OCI-LY1 (cell line): ENCODE results near the gene CNGA2.

Source experiments
- H2AFZ ChIP-seq: fragments of 200-600 bp; sonication (generic), shearing (Covaris generic); 2 replicates; pipeline ENCODE4 v1.6.0; 2014; ENCODE audit warnings: antibody characterized with exemption, mild to moderate bottlenecking, low read length
- H3F3A ChIP-seq: fragments of 200-600 bp; sonication (generic), shearing (Covaris generic); 2 replicates; pipeline ENCODE4 v1.6.0; 2014; ENCODE audit warnings: mild to moderate bottlenecking, antibody characterized with exemption, low read length, moderate library complexity; ENCODE audit not compliant: insufficient read depth
- H3K27ac ChIP-seq: fragments of 200-600 bp; sonication (generic); 2 replicates; pipeline ENCODE4 v1.5.1; 2014; ENCODE audit warnings: low read length, mixed run types, mild to moderate bottlenecking, low read depth; ENCODE audit not compliant: poor library complexity, severe bottlenecking
- H3K27me3 ChIP-seq: fragments of 200-600 bp; sonication (generic); 2 replicates; pipeline ENCODE4 v1.6.0; 2014; ENCODE audit warnings: antibody characterized with exemption, mild to moderate bottlenecking, low read length, moderate library complexity; ENCODE audit not compliant: insufficient read depth
- H3K36me3 ChIP-seq: fragments of 200-600 bp; sonication (generic); 2 replicates; pipeline ENCODE4 v1.6.1; 2014; ENCODE audit warnings: mild to moderate bottlenecking, antibody characterized with exemption, low read length, moderate library complexity, mixed read lengths; ENCODE audit not compliant: insufficient read depth
- H3K4me1 ChIP-seq: fragments of 200-600 bp; sonication (generic); 2 replicates; pipeline ENCODE4 v1.5.1; 2014; ENCODE audit warnings: mild to moderate bottlenecking, low read length, moderate library complexity; ENCODE audit not compliant: insufficient read depth, severe bottlenecking
- H3K4me2 ChIP-seq: fragments of 200-600 bp; sonication (generic), shearing (Covaris generic); 2 replicates; pipeline ENCODE4 v1.6.1; 2014; ENCODE audit warnings: low read length
- H3K4me3 ChIP-seq: fragments of 200-600 bp; sonication (generic); 2 replicates; pipeline ENCODE4 v1.5.1; 2014; ENCODE audit warnings: low read length, low read depth, mild to moderate bottlenecking, mixed read lengths; ENCODE audit not compliant: poor library complexity, severe bottlenecking
- H3K79me2 ChIP-seq: fragments of 200-600 bp; shearing (Covaris generic); 2 replicates; pipeline ENCODE4 v1.6.1; 2016; ENCODE audit warnings: mixed run types, low read length, mixed read lengths; ENCODE audit not compliant: insufficient read depth
- H3K9ac ChIP-seq: fragments of 200-600 bp; sonication (generic), shearing (Covaris generic); 2 replicates; pipeline ENCODE4 v1.6.1; 2014; ENCODE audit warnings: mild to moderate bottlenecking, low read length, mixed read lengths
- H3K9me2 ChIP-seq: fragments of 200-600 bp; sonication (generic), shearing (Covaris generic); 2 replicates; pipeline ENCODE4 v1.6.1; 2014; ENCODE audit warnings: low read depth, mild to moderate bottlenecking, low read length, mixed read lengths
- H3K9me3 ChIP-seq: fragments of 200-600 bp; shearing (Covaris generic); 2 replicates; pipeline ENCODE4 v1.6.1; 2014; ENCODE audit warnings: low read length, mixed read lengths
- H4K20me1 ChIP-seq: fragments of 200-600 bp; sonication (generic), shearing (Covaris generic); 2 replicates; pipeline ENCODE4 v1.6.0; 2016; ENCODE audit warnings: mild to moderate bottlenecking, low read length; ENCODE audit not compliant: insufficient read depth
- CTCF ChIP-seq: fragments of 200-600 bp; sonication (generic), shearing (Covaris generic); IDR thresholded peaks from 2 replicates; pipeline ENCODE4 v1.5.1; 2017; ENCODE audit warnings: mild to moderate bottlenecking, antibody characterized with exemption, low read length, moderate library complexity, mixed read lengths
- EZH2 ChIP-seq: fragments of 200-600 bp; sonication (generic), shearing (Covaris generic); IDR thresholded peaks from 2 replicates; pipeline ENCODE4 v1.8.0; 2017; ENCODE audit warnings: borderline replicate concordance, mixed run types, mild to moderate bottlenecking, antibody characterized with exemption, low read length, moderate library complexity, mixed read lengths

CNGA2 gene

GRCh38 chrX:151725338-151725614 is 9.3 kb upstream of the CNGA2 start:
- Histone ChIP-seq H3K27ac (no peak overlapping the region), H3K9me2 (no peaks in the 10 kb centered on the region), H4K20me1 (no peaks in the 10 kb centered on the region), H3F3A (no peaks in the 10 kb centered on the region), H3K79me2 (no peaks in the 10 kb centered on the region), H3K4me2 (no peak overlapping the region), H3K4me1 (no peaks in the 10 kb centered on the region), H2AFZ (no peak overlapping the region), H3K27me3 (no peaks in the 10 kb centered on the region), H3K9me3 (no peaks in the 10 kb centered on the region), H3K9ac (no peak overlapping the region), H3K4me3 (no peak overlapping the region), H3K36me3 (no peaks in the 10 kb centered on the region)
- TF ChIP-seq EZH2 (no peak), CTCF (no peak)

- Histone ChIP-seq H3K9me3 (no peaks in the 10 kb centered on the region), H4K20me1 (no peaks in the 10 kb centered on the region), H3K79me2 (no peaks in the 10 kb centered on the region), H3K4me1 (no peaks in the 10 kb centered on the region), H2AFZ (no peak overlapping the region), H3K27ac (no peak overlapping the region), H3K9me2 (no peaks in the 10 kb centered on the region), H3F3A (no peaks in the 10 kb centered on the region), H3K4me3 (no peak overlapping the region), H3K4me2 (no peak overlapping the region), H3K9ac (no peak overlapping the region), H3K36me3 (no peaks in the 10 kb centered on the region), H3K27me3 (no peaks in the 10 kb centered on the region)
- TF ChIP-seq EZH2 (no peak), CTCF (no peak)
Observed at GRCh38 chrX:151726751-151727150, 7.8 kb upstream of the CNGA2 start.

- H3K9ac ChIP-seq, result no peak overlapping the region
- no peak overlapping the region for H3K27ac ChIP-seq
- no peak overlapping the region for H2AFZ ChIP-seq
- no peaks in the 10 kb centered on the region for H3K9me3 ChIP-seq
- H3K4me2 ChIP-seq, result no peak overlapping the region
- no peaks in the 10 kb centered on the region for H3K36me3 ChIP-seq
- no peaks in the 10 kb centered on the region for H3F3A ChIP-seq
- no peaks in the 10 kb centered on the region for H3K4me1 ChIP-seq
- TF ChIP-seq CTCF (no peak), EZH2 (no peak)
- H3K27me3 ChIP-seq, result no peaks in the 10 kb centered on the region
- H3K79me2 ChIP-seq, result no peaks in the 10 kb centered on the region
- no peak overlapping the region for H3K4me3 ChIP-seq
- no peaks in the 10 kb centered on the region for H4K20me1 ChIP-seq
- H3K9me2 ChIP-seq, result no peaks in the 10 kb centered on the region
Observed at GRCh38 chrX:151727346-151727745, 7.2 kb upstream of the CNGA2 start.
